GM21390 (cell line): ENCODE data around the gene FTO.

Experiments
- ATAC-seq: cut with Tn5 transposase; IDR thresholded peaks from one replicate; pipeline ENCODE4 v1.9.1; 2021; ENCODE audit not compliant: unreplicated experiment

The FTO gene

DNA sequence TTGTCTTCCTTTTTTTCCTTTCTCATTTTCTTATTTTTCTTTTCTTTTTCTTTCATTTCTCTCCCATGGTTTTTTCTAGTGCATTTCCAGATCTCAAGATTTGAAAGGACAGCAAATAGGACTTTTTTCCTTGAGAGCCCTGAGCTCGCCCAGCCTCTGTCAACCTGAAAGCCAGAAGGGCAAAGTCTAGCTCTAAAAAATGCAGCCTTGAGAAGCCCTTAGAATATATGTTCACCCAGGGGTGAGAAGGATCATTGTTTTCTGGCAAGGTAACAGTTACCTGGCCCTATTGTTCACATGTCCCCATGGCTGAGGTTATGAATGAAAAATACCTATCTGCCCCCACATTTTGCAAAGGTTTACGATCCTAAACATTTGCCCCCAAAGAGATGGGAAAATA, 364.3 kb downstream of the FTO start:
- no peak for ATAC-seq

DNA sequence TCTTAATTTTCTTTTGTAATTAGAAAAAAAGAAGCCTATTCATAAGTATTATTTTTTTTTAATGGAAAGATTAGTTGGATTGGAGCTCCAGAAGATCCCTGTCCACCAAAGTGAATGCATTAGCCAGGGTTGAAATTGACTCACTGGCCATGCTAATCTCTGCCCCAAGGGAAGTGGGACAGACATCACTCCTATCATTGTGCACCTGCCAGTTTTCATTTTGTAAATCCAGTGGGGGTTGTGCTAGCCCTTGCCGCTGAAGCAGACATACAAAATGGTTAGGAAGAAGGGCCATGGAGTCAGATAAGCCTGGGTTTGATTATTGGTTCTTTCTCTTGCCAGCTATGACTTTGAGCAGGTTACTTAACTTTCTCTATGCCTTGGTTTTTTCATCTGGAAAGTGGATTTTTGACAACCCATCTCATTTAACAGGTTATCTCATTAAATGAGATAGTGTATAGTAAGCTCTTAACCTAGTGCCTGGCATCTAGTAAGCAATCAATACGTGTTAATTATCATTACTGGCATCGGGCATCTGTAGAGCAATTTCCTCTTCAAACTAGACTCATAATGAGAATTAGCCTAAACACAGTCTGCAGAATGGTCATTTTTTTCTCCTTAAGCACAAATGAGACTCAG, 365.8 kb downstream of the FTO start:
- no peak for ATAC-seq

DNA sequence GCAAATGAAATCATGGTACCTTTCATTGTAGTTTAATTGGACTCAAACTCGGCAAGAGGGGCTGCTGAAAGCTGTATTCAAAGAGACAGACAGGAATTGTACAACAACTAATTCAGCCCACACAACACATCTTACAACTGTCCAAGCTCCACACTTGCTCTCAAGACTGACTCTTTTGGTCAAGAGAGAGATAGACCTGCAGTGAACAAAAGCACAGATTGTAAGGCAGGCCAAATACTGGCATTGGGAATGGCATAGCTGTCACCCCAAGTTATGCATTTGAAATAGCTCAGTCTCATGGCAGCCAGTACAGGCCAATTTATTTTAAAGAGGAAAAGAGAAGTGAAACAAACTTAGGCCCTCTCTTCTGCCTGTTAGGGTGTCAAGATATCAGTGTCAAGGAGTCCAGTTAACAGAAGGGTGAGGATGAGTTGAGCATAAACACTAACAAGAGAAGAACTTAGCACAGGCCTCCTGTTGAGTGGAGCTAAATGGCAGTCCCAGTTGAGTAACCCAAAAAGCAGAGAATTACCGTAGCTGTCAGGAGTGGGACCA, 366.9 kb downstream of the FTO start:
- ATAC-seq: peak; percentile 74

DNA sequence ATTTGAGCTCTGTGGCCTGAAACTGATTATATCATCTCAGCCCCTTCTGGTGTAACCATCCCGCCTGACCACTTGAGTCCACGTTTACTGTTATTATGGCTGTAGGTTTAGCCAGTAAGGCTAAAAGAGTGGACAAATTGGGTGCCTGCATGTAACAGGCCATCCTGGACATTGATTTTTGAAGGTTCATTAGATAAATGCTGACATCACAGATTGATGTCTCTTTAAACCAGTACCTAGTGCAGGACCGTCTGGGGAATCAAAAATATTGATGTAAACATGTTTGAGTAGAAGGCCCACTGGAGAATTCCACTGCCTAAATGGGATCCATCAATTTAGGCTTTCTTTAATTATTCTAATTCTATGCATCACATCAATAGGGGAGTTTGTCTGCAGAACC, 367.6 kb downstream of the FTO start:
- no peak for ATAC-seq

DNA sequence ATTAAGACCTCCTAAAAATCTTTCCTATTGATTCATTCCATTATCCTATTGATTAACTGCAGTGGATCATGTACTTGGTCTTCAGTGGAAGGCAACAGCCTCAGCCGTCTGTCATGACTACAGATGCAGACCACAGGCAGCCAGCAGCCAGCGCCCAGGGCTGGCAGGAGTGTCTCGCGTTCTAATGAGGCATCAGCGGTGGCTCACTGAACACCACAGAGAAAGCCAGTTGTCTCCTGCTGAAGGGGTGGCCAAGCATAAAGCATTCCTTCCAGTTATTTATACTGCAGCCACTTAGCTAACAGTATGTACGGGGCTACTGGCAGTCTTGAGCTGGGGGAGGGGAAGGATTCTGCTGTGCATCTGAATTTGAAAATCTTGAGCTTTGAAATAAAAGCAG, 368.3 kb downstream of the FTO start:
- ATAC-seq: no peak

DNA sequence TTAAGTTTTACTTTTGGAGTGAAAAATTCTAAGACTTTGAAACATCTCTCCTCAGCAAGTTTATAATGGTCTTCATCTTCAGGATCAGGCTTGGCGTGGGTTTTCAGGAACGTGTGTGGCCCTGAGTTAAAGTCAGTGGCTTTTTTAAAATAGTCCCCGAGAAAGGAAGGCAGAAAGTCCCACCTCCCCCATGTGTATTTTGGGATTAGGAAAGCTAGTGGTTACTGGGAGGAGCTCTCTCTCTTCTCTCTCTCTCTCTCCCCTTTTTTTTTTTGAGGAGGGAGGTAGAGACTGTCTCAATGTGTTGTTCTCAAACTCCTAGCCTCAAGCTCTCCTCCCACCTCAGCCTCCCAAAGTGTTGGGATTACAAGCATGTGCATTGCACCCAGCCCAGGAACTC, 369.4 kb downstream of the FTO start:
- no peak for ATAC-seq

DNA sequence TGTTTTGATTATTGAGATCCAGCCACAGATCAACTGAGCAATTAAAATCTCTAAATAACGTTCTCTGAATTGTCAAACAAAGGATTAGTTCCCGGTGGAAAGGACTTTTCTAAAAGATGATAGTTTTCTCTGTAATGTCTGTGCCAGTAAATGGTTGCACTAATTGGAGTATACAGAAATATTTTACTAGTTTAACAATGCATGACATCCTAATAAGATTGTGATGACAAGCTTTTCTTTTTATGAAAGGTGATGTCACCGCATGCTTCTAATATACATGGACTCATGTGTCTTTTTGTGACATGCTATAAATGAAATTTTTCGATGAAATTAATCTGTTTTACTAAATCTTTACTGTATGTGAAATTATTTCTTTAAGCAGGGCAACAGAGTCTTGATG, 371.5 kb downstream of the FTO start:
- no peak for ATAC-seq

DNA sequence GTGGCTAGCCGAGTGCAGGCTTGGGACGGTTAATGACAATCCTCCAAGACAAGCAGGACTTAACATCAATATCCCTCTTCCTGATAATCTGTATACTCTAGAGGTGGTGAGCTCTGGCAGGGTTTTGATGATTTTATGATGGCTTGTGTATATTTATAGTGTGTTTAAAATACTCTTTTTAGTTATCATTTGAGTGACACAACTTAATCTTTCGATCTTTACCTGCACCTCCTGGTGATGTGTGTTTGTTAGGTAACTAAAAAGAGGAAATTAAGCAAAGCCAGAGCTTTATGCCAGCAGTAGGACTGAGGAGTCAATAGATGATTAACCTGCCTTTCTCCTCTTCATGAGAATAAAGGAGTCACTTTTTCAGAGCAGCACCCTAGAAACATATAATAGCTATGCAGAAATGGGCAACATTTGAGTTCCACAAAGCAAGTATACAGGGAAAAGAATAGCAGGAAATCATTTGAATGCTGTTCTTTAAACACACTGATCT, 372.1 kb downstream of the FTO start:
- ATAC-seq: no peak

DNA sequence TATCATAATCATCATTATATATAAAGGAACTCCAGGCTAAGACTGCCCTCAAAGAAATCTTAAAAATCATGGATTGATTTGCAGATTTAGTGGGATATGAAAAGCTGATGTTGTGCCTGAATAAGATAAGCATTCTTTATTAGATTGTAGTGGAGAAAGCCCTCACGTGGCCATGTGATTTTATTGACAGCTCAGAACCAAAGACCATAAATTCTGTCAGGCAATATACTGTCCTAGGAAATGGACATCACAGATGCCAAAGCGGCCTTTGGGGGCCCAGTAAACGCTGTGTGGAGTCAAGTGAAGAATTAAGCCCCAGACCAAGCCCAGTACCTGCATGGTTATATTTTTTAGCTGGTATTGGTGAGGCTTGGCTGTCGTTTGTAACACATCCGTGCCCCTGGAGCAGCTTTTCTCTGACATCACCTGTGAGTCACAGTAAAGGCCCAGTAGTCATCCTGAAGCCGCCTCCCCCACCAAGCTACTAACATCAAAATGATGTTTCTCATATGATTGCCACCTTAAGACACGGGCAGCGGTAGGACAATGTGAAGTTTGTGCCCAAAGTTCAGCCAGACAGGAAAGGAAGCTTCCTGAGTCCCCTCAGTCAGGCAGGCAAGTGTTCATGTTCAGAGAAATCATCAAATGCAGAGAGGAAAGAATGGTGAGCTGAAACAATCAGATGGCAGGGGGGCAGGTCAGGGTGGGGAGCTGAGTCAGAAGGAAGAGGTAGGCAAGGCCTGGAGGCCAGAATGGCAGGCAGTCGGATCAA, 373.3 kb downstream of the FTO start:
- no peak for ATAC-seq

DNA sequence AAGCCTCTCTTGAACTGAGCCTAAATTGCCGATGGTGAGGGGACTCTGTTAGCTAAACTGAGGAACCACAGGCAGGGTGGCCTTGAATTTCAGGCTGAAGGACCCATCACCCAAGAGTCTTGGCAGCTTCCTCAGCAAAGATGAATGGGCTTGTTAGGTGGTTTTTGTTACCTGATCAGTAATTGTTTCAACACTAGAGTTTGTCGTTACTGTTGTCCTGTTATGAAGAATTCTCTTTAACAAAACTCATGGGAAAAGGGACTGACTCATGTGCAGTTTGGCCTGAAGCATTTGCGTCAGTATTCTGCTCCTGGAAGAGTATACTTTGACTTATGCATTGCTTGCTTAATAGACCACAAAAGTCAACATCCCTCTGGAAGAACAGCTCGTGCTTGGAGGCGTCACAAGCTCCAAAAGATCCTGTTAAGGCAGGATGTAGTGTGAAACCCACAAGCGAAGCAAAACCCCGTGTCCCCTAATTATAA, 376.6 kb downstream of the FTO start:
- no peak for ATAC-seq

DNA sequence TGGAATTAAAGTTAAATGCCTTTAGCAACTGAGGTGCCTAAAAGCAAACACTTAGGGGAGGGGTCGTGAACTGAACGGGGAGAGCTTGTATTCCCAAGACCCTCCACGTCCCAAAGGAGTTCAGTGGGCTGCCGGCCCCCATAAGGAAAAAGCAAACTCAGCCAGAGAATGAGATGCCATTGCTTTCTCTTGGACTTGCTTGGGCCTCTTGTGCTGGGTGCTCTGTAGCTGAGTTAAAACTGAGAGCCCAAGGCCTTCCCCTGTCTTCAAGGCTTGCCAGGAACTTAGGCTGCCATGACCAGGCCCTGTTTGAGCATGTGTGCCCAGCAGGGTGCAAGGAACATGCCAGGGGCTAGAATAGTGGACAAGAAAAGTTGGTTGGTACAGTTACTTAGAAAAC, 382.8 kb downstream of the FTO start:
- no peak for ATAC-seq

DNA sequence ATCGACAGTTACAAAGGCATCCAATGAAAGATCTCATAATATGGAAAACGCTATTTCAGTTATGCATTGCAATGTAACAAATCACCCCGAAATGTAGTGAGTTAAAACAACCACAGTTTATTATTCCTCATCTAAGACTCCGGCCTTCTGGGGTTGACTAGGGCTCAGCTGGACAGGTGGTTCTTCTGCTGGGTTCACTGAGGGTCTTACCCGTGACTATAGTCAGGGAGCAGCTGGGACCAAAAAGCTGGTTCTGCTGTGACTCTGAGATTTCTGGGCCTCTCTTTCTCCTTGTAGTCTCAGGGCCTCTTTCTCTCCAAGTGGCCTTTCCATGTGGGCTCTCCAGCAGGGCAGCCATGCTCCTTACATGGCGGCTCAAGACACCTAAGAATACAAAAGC, 386.6 kb downstream of the FTO start:
- no peak for ATAC-seq

DNA sequence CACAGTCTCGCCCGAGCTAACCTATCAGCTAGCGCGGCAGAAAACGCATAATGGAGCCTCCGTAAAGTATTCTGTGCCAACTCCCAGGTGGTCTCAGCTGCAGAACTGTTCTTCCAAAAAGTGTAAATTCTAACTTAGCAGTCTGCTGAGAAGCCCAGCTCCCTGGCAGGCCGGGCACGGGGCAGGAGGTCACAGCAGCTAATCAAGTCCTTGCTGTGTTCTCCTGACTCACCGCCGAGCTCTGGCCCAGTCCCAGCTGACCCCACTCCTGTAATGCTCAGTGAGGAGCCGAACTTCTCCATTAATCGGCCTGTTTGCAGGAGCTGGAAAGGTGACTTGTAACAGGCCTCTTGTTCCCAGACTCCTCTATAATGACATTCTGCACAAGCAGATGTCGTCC, 389.3 kb downstream of the FTO start:
- no peak for ATAC-seq

DNA sequence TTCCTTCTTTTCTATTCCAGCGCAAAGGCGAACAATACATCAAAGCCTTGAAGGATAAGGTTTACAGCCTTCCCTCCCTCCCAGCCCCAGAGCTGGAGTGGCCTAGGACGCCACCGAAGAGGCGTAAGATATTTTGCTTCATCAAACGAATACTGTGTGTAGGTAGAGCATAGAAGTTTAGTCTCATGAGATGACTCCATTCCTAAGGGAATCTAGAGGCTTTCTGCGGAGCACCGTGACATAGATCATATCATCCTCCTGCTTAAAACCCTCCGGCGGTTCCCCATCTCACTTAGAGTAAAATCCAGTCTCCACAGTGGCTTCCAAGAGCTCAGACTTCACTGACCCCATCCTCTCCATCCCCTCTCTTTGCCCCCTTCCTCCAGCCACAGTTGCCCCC, 390.7 kb downstream of the FTO start:
- no peak for ATAC-seq

DNA sequence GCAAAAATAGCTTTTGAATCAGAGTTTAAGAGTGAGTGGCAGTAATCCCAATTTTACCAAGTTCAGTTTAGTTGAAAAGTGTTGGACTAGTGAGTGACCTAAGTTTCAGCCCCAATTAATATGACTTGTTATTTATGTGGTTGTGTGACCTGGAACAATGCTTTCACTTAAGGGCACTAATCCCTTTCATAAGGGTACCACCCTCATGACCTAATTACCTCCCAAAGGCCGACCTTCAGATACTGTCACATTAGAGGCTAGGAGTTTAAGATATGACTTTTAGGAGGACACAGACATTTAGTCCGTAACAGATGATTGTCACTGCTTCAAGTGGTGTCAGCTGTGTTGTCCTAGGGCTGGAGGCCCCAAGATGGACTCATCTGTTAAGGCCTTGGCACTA, 392.7 kb downstream of the FTO start:
- no peak for ATAC-seq

DNA sequence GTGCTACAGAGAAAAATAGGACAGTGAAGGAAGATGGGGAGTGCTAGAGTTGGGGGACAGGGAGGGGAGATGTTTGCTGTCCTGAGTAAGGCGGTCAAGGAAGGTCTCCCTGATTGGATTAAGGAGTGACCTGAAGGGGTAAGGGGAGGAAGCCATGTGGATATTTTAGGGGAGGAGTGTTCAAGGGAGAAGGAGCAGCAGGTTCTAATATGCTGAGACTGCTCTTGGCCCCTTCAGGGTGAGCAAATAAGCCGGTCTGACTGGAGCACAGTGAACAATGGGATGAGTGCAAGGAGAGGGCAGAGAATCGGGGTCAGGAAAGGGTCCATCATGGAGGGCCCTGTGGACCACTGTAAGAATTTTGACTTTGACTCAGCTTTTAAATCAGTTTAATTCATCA, 393.8 kb downstream of the FTO start:
- ATAC-seq: no peak

DNA sequence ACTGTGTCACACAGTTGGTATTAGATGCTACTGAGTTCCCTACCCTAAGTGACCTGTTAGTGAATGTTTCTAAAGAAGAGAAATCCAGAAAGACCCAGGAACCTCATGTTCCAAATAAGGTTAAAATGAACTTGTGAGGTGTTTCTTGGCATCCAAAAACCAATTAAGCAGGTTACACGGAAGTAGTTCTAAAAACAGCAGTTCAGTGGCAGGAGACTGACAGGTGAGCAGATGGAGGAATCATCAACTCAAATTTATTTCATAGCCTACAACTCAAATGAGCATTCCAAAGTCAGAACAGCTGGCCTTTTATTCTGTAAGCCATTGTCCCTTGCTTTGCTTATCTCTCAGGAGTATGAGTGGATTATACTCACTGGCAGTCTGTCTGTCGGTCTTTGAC, 394.3 kb downstream of the FTO start:
- no peak for ATAC-seq

DNA sequence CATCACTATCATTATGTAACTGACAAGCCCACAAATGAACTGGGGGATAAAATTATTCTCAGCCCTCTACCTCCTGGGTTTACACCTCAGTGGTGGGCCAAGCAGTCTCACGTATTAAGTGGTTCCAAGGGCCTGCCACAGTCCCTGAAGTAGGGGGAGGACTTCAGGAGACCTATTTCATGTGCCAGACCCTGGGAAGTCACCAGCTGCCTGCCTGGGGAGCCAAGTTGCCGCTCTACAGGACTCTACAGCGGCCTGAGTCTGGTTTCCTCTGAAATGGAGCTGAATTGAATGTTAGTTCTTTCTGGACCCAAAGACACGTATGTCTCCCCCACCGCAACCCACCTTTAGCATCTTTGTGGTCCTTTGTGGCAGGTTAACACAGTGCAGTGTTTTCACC, 395.7 kb downstream of the FTO start:
- ATAC-seq: no peak

DNA sequence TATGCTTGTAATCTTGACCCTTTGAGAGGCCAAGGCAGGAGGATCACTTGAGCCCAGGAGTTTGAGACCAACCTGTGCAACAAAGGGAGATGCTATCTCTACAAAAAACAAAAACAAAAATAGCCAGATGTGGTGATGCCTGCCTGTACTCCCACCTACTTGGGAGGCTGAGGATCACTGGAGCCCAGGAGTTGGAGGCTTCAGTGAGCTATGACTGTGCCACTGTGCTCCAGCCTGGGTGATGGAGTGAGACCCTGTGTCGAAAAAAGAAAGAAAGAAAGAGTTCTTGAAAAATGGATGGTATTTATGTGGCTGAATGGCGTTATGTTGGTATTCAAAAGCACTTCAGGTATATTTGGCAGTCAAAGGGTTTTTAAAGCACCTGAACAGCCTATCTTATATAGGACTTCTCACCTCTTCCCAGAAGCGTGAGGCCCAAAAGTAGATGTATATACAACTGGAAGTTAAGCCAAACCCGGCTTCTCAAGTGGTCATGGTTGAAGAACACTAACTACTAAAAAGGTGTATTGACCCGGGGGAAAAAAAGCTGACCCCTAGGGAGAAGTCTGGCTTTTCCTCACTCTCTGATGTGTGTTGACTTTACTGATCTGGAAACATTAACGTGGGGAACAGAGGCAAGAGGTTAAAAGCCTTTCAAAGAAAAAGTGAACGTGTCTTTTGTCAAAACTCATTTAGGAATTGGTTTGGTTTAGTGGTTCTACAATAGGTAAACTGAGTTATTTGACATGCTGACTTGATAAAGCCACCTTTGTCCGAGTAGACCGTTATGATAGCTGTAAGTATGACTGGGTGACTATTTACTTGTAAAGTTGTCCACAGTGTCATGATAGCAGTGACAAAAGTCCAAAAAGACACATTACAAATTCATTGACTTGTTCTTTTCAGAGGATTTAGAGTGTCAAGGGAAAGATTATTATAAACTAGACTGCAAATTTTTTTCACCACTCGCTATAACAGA, 399.2 kb downstream of the FTO start:
- no peak for ATAC-seq

DNA sequence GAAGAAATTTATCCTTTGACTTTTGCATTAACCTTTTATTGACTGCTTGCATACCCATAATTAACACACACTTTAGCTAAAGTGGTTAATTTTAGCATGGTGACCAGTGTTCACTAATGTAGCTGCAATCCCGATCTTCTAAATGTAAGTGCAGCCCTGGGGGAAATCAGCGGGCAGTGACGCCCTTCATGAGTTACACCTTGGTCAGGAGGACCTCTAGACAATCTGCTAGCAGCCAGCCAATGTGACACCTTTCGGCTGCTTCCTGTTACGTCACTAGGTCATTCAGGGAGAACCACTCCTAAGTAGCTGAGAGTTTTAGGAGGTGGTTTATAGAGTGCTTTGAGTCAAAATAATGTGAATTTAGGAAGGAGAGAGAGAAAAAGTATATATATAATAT, 402.1 kb downstream of the FTO start:
- no peak for ATAC-seq

DNA sequence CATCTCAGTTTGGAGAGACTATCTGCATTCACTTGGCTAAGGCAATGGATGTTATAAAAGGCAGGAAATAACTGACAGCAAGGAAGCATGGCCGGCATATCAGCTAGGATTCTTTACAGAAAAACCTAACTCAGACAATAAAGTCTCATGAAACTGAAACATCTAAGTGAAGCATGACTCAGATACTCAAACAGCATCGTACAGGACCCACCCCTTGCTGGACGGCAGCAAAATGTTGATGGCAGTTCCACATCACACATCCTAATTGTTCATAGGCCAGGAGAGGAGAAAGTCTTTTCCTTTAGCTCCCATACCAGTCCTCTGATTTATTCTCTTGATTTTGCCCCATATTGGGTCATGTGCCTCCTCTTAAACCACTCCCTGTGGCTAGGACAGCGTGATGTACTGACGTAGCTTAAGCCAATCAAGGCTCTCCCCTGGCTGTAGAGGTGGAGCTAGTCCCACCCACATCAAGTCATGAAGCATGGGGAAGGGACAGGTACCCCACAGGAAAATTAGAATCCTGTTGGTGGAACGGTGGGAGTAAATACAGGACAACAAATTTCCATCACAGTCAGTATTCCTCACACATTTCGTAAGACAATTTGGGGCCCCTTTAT, 403.7 kb downstream of the FTO start:
- ATAC-seq: no peak
